ENCODE measurements around the gene GOLGA8N. TPM values are rescaled to one million over a fixed set of nuclear protein-coding genes. Genes with fewer than 3 reads are reported as not detected.
"Not testable (repeated sequence)": the region's sequence is repeated elsewhere in the genome, so short reads cannot be mapped to it uniquely, and the experiment has no call there.

GOLGA8N gene
- total and polyA plus RNA-seq, 2 donors (not counting 3 experiments of a cell fraction or from before 2014, with no cell fraction given): 1.6 to 4.5 TPM

- DNase-seq (ENCODE audit: low read depth, low spot score); H4K20me1 ChIP-seq (replicated peaks; ENCODE audit: control insufficient read depth, extremely low read depth, insufficient read depth, low read length); FAIRE-seq; H3K27ac ChIP-seq (ENCODE audit: insufficient read depth, low read depth, low read length); intact Hi-C loops (cut with micrococcal nuclease); H3K4me3 ChIP-seq (replicated peaks in 1 of 3; ENCODE audit: insufficient read depth in 1 of 3, low read depth in 1 of 3, low read length in 3 of 3); H3K4me2 ChIP-seq (ENCODE audit: insufficient read depth, low read length); H3K9ac ChIP-seq (replicated peaks; ENCODE audit: extremely low read depth, insufficient read depth, low read length); H3K9me3 ChIP-seq (replicated peaks; ENCODE audit: control insufficient read depth, insufficient read depth, low read length); H3K79me2 ChIP-seq (ENCODE audit: control insufficient read depth, insufficient read depth, low read length); CTCF ChIA-PET; H3K9me1 ChIP-seq (replicated peaks; ENCODE audit: control insufficient read depth, extremely low read depth, insufficient read depth, low read length); H3K36me3 ChIP-seq (ENCODE audit: control insufficient read depth in 2 of 2, extremely low read depth in 1 of 2, insufficient read depth in 2 of 2, low read length in 2 of 2); H3K27me3 ChIP-seq (ENCODE audit: control insufficient read depth in 2 of 2, insufficient read depth in 2 of 2, low read length in 2 of 2); H3K4me1 ChIP-seq (ENCODE audit: control insufficient read depth, extremely low read depth, insufficient read depth, low read length); POLR2A ChIA-PET; dilution Hi-C loops (cut with MboI; ENCODE audit: extremely low pct_ligation_motif_present, low sequenced_read_pairs); BruUV-seq (replicated peaks); H2AFZ ChIP-seq (ENCODE audit: low read depth, low read length): not testable (repeated sequence)
Observed at GRCh38 chr15:32562198-32562597, 31.1 kb upstream of the GOLGA8N start.

- dilution Hi-C loops (cut with MboI; ENCODE audit: extremely low pct_ligation_motif_present, low sequenced_read_pairs); H3K27me3 ChIP-seq (ENCODE audit: control insufficient read depth in 2 of 2, insufficient read depth in 2 of 2, low read length in 2 of 2); DNase-seq (ENCODE audit: low read depth, low spot score); POLR2A ChIA-PET; H3K4me1 ChIP-seq (ENCODE audit: control insufficient read depth, extremely low read depth, insufficient read depth, low read length); H2AFZ ChIP-seq (ENCODE audit: low read depth, low read length); H3K4me3 ChIP-seq (replicated peaks in 1 of 3; ENCODE audit: insufficient read depth in 1 of 3, low read depth in 1 of 3, low read length in 3 of 3); H3K36me3 ChIP-seq (ENCODE audit: control insufficient read depth in 2 of 2, extremely low read depth in 1 of 2, insufficient read depth in 2 of 2, low read length in 2 of 2); FAIRE-seq; H3K9me1 ChIP-seq (replicated peaks; ENCODE audit: control insufficient read depth, extremely low read depth, insufficient read depth, low read length); H3K27ac ChIP-seq (ENCODE audit: insufficient read depth, low read depth, low read length); H3K79me2 ChIP-seq (ENCODE audit: control insufficient read depth, insufficient read depth, low read length); intact Hi-C loops (cut with micrococcal nuclease); BruUV-seq (replicated peaks); H3K9ac ChIP-seq (replicated peaks; ENCODE audit: extremely low read depth, insufficient read depth, low read length); H3K4me2 ChIP-seq (ENCODE audit: insufficient read depth, low read length); H4K20me1 ChIP-seq (replicated peaks; ENCODE audit: control insufficient read depth, extremely low read depth, insufficient read depth, low read length); H3K9me3 ChIP-seq (replicated peaks; ENCODE audit: control insufficient read depth, insufficient read depth, low read length); CTCF ChIA-PET: not testable (repeated sequence)
Observed at GRCh38 chr15:32568988-32569387, 24.3 kb upstream of the GOLGA8N start.

- H3K27me3 ChIP-seq (ENCODE audit: control insufficient read depth in 2 of 2, insufficient read depth in 2 of 2, low read length in 2 of 2); H3K4me3 ChIP-seq (replicated peaks in 1 of 3; ENCODE audit: insufficient read depth in 1 of 3, low read depth in 1 of 3, low read length in 3 of 3); H3K9me1 ChIP-seq (replicated peaks; ENCODE audit: control insufficient read depth, extremely low read depth, insufficient read depth, low read length); H2AFZ ChIP-seq (ENCODE audit: low read depth, low read length); H3K4me1 ChIP-seq (ENCODE audit: control insufficient read depth, extremely low read depth, insufficient read depth, low read length); H3K36me3 ChIP-seq (ENCODE audit: control insufficient read depth in 2 of 2, extremely low read depth in 1 of 2, insufficient read depth in 2 of 2, low read length in 2 of 2); H4K20me1 ChIP-seq (replicated peaks; ENCODE audit: control insufficient read depth, extremely low read depth, insufficient read depth, low read length); H3K9me3 ChIP-seq (replicated peaks; ENCODE audit: control insufficient read depth, insufficient read depth, low read length); POLR2A ChIA-PET; DNase-seq (ENCODE audit: low read depth, low spot score); intact Hi-C loops (cut with micrococcal nuclease); H3K4me2 ChIP-seq (ENCODE audit: insufficient read depth, low read length); H3K27ac ChIP-seq (ENCODE audit: insufficient read depth, low read depth, low read length); FAIRE-seq; H3K9ac ChIP-seq (replicated peaks; ENCODE audit: extremely low read depth, insufficient read depth, low read length); BruUV-seq (replicated peaks); H3K79me2 ChIP-seq (ENCODE audit: control insufficient read depth, insufficient read depth, low read length); CTCF ChIA-PET; dilution Hi-C loops (cut with MboI; ENCODE audit: extremely low pct_ligation_motif_present, low sequenced_read_pairs): not testable (repeated sequence)
Observed at GRCh38 chr15:32578482-32578881, 14.8 kb upstream of the GOLGA8N start.

- H3K4me3 ChIP-seq (replicated peaks in 1 of 3; ENCODE audit: insufficient read depth in 1 of 3, low read depth in 1 of 3, low read length in 3 of 3); DNase-seq (ENCODE audit: low read depth, low spot score); H2AFZ ChIP-seq (ENCODE audit: low read depth, low read length); H3K9me1 ChIP-seq (replicated peaks; ENCODE audit: control insufficient read depth, extremely low read depth, insufficient read depth, low read length); POLR2A ChIA-PET; FAIRE-seq; H3K27me3 ChIP-seq (ENCODE audit: control insufficient read depth in 2 of 2, insufficient read depth in 2 of 2, low read length in 2 of 2); BruUV-seq (replicated peaks); CTCF ChIA-PET; H3K9ac ChIP-seq (replicated peaks; ENCODE audit: extremely low read depth, insufficient read depth, low read length); intact Hi-C loops (cut with micrococcal nuclease); H3K79me2 ChIP-seq (ENCODE audit: control insufficient read depth, insufficient read depth, low read length); H3K36me3 ChIP-seq (ENCODE audit: control insufficient read depth in 2 of 2, extremely low read depth in 1 of 2, insufficient read depth in 2 of 2, low read length in 2 of 2); H3K4me1 ChIP-seq (ENCODE audit: control insufficient read depth, extremely low read depth, insufficient read depth, low read length); H3K9me3 ChIP-seq (replicated peaks; ENCODE audit: control insufficient read depth, insufficient read depth, low read length); dilution Hi-C loops (cut with MboI; ENCODE audit: extremely low pct_ligation_motif_present, low sequenced_read_pairs); H4K20me1 ChIP-seq (replicated peaks; ENCODE audit: control insufficient read depth, extremely low read depth, insufficient read depth, low read length); H3K4me2 ChIP-seq (ENCODE audit: insufficient read depth, low read length); H3K27ac ChIP-seq (ENCODE audit: insufficient read depth, low read depth, low read length): not testable (repeated sequence)
Observed at GRCh38 chr15:32585844-32586243, 7.4 kb upstream of the GOLGA8N start.
